Ovary (tissue), 9 donors: ENCODE results near the gene MAP2K2. TPM values are rescaled to one million over a fixed set of nuclear protein-coding genes. Genes with fewer than 3 reads are reported as not detected.

Source experiments
- DNase-seq, 5 donors: peaks; one replicate each; pipeline ENCODE4 v3.0.0-alpha.2; 2019 to 2020
- H3K27ac ChIP-seq, 2 donors: fragments of 200-600 bp; one replicate each; pipeline versions ENCODE4 v1.5.1 to v1.8.0; 2019 to 2022
- H3K27me3 ChIP-seq: fragments of 200-600 bp; one replicate; pipeline ENCODE4 v1.8.0; 2022
- H3K36me3 ChIP-seq: fragments of 200-600 bp; sonication (generic); one replicate; pipeline ENCODE4 v1.5.1; 2019
- H3K4me1 ChIP-seq: one replicate; pipeline ENCODE4 v1.8.1; 2013; ENCODE audit warnings: mild to moderate bottlenecking, moderate library complexity; ENCODE audit not compliant: insufficient read depth
- H3K4me3 ChIP-seq: fragments of 200-600 bp; sonication (generic); one replicate; pipeline ENCODE4 v1.5.1; 2017
- H3K9me3 ChIP-seq, 2 donors: fragments of 200-600 bp in 1 of 2; sonication (generic) in 1 of 2; one replicate each; pipeline versions ENCODE4 v1.5.1 to v1.8.1; 2013 to 2019; ENCODE audit warnings: mild to moderate bottlenecking in 1 of 2, moderate library complexity in 1 of 2
- EP300 ChIP-seq: sonication (generic); formaldehyde crosslinking; IDR thresholded peaks from one replicate; pipeline ENCODE4 v1.6.1; 2017; ENCODE audit warnings: antibody characterized with exemption
- POLR2A ChIP-seq: fragments of 450-650 bp; IDR thresholded peaks from one replicate; pipeline ENCODE4 v1.6.1; 2017; ENCODE audit warnings: antibody characterized with exemption, mild to moderate bottlenecking, moderate library complexity
- WGBS, 3 donors: extraction: QIAGEN DNeasy Blood & Tissue Kit in 1 of 3; methylation state at CpG; one replicate each; pipeline versions ENCODE4 v1.1.5 to v1.1.7; 2013 to 2017; 5-methylcytosine and 5-hydroxymethylcytosine counted together
- intact Hi-C, 4 donors: fragments of 100-400 bp; cut with DNase I; formaldehyde crosslinking; loops; one replicate each; pipeline versions ENCODE4 v1.11.0 to v1.15.1; 2022 to 2023
- polyA plus RNA-seq, 2 donors: library from polyadenylated mRNA; stranded (reverse); fragments of 200-250 nt in 1 of 2; fragments of 350-450 nt in 1 of 2; fragmentation: Illumina TruSeq in 1 of 2; extraction: RNeasy Lipid Tissue Mini Kit (QIAGEN cat#74804) in 1 of 2; gene quantifications; one replicate each; pipeline ENCODE4 v1.2.3, GENCODE V29; 2013 to 2014
- total RNA-seq, 7 donors: library from RNA; depleted of rRNA in 2 of 7; stranded (reverse); fragments of >200 nt in 2 of 7; fragmentation: NEBNext Ultra II Directional in 3 of 7; extraction: Animal tissue kit (Norgen Biotek cat#: 25700) in 3 of 7; gene quantifications; one replicate each; pipeline versions ENCODE4 v1.1.0 to v1.2.4, GENCODE V29; 2016 to 2023
- TF ChIP-seq, protein P1 (sequence below), 3 donors: fragments of 450-650 bp in 2 of 3; fragments of 200-600 bp in 1 of 3; IDR thresholded peaks; one replicate each; pipeline versions ENCODE4 v1.5.1 to v1.8.0; 2016 to 2022; ENCODE audit warnings: antibody characterized with exemption in 3 of 3, mild to moderate bottlenecking in 1 of 3
- donor health status: DM: no; HTN: no; CAD: no; lungs with moderate emphysema.
- donor health status: DM: no; HTN: no; CAD: no.
- donor health status: Bipolar disorder and iron deficiency.
- donor health status: DM: yes; HTN: yes; CAD: no.
- donor health status: DM: no; HTN: no; CAD: no.
- donor health status: DM: yes; HTN: yes; CAD: no.

The MAP2K2 gene
- total and polyA plus RNA-seq, 9 donors = 39.9 to 136 (median 116) TPM

DNA sequence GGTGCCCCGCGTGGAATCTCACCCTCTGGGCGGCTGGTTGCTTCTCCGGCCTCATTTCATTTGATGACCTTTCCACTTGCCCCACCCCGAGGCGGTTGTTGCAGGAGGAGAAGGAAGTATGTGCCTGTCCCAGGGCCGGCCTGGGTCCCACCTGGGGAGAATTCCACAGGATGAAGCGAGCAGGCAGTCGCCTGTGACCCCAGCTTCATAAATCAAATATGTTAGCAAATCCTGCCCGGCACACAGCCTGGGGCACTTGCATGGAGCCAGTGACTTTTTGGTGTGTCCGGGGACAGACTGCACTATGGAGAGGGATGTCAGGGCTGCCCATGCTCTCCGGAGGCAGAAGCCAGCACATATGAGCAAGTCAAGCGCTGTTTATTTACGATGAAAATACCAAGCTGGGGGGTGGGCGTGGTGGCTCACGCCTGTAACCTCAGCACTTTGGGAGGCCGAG is 37.5 kb downstream of the MAP2K2 start:
- 31 to 35% (median 32%) methylated on average over 17 of the region's 17 CpGs for WGBS, 3 donors
- Histone ChIP-seq H3K4me1 (peaks cover 3% of the 10 kb centered on the region), H3K9me3 (no peaks in the 10 kb centered on the region), H3K36me3 (no peaks in the 10 kb centered on the region), H3K4me3 (no peak overlapping the region), H3K27ac (no peak overlapping the region), H3K27me3 (no peaks in the 10 kb centered on the region)
- TF ChIP-seq EP300 (no peak), POLR2A (no peak)
- TF ChIP-seq, protein P1, sequence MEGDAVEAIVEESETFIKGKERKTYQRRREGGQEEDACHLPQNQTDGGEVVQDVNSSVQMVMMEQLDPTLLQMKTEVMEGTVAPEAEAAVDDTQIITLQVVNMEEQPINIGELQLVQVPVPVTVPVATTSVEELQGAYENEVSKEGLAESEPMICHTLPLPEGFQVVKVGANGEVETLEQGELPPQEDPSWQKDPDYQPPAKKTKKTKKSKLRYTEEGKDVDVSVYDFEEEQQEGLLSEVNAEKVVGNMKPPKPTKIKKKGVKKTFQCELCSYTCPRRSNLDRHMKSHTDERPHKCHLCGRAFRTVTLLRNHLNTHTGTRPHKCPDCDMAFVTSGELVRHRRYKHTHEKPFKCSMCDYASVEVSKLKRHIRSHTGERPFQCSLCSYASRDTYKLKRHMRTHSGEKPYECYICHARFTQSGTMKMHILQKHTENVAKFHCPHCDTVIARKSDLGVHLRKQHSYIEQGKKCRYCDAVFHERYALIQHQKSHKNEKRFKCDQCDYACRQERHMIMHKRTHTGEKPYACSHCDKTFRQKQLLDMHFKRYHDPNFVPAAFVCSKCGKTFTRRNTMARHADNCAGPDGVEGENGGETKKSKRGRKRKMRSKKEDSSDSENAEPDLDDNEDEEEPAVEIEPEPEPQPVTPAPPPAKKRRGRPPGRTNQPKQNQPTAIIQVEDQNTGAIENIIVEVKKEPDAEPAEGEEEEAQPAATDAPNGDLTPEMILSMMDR (IDR thresholded peaks at IDR 0.05) = no peak
- no peak for DNase-seq
- intact Hi-C loops = no loop called here

DNA sequence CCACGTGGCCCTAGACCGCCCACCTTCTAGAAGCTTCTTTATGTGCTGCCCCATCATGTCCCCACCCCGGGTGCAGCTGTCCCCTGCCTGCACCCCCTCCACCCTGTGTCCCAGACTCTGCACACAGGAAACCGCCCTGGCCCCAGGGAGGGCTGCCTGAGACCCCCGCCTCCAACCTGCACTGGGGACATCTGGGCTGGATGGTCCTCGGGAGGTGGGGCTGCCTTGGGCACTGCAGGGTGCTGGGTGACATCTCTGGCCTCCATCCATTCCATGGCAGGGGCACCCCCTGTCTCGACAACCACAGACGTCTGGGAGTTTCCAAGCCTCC is 39.4 kb downstream of the MAP2K2 start:
- no peaks in the 10 kb centered on the region for H3K27me3 ChIP-seq
- H3K27ac ChIP-seq = no peak overlapping the region
- no peak for DNase-seq

DNA sequence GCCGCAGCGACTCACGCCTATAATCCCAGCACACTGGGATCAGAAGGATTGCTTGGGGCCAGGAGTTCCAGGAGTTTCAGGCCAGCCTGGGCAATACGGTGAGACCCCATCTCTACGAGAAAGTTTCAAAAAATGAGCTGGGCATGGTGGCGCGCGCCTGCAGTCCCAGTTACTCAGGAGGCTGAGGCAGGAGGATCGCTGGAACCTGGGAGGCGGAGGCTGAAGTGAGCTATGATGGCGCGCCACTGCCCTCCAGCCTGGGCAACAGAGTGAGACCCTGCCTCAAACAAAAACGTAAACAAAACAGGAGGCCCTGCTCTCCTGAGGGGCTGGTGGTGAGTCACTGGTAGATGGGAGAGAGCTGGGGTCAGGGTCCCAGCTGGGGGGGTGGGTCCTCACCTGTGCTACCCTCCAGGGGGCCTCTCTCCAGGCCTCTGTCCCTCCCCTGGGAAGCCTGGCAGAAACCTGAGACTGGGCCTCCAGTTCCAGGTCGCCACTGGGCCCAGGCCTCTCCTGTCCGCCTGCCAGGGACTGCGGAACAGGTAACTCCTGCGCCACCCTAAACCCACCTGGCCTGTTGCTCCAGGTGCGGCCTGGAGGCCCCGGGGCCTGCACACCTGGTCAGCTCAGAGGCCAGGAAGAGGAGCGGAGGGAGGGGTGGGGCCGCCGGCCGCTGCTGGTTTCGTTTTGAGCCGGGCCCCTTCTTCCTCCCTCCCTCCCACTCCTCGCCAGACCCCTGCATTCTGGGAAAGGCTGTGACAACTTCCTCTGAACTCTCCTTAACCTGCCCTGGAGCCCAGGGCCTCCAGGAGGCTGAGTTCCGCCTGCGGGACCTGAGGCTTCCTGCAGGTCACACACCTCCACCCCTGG is 40.0 kb downstream of the MAP2K2 start:
- Histone ChIP-seq H3K9me3 (no peaks in the 10 kb centered on the region), H3K4me1 (peaks cover 3% of the 10 kb centered on the region), H3K27ac (no peak overlapping the region), H3K36me3 (no peaks in the 10 kb centered on the region), H3K4me3 (no peak overlapping the region), H3K27me3 (no peaks in the 10 kb centered on the region)
- WGBS, 3 donors = 49 to 51% (median 51%) methylated on average over 28 of the region's 28 CpGs
- intact Hi-C loops = no loop called here
- TF ChIP-seq EP300 (no peak), POLR2A (no peak)
- TF ChIP-seq, protein P1 (IDR thresholded peaks at IDR 0.05) = no peak
- DNase-seq = peak in 4 of 5 donors; percentile 46 to 69 (median 52)

More for the DNA sequence above, 39.4 kb downstream of the MAP2K2 start:
- Histone ChIP-seq H3K4me1 (peaks cover 3% of the 10 kb centered on the region), H3K36me3 (no peaks in the 10 kb centered on the region), H3K4me3 (no peak overlapping the region), H3K9me3 (no peaks in the 10 kb centered on the region)
- TF ChIP-seq EP300 = no peak
- no peak for TF ChIP-seq POLR2A
- TF ChIP-seq, protein P1 (IDR thresholded peaks at IDR 0.05) = no peak
- intact Hi-C loops = no loop called here
- 59 to 60% (median 60%) methylated on average over 8 of the region's 8 CpGs for WGBS, 3 donors

DNA sequence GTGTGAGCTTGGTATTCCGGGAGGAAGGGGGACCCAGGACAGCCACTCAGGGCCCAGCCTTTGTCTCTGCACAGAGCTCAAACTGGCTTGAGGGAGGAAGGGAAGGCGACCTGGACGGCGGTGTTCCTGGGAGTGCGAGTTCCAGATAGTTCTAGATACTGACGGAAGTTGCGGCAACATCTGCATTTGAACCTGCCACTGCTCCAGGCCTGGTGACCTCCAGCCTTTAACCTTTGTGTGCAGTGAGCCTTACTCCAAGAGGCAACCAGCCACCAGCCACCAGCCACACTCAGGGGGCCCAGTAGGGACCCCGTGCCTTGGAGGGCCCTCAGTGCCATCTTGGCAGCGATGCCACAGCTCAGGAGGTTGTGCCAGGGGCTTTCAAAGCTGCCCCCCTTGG is 41.8 kb downstream of the MAP2K2 start:
- Histone ChIP-seq H3K36me3 (no peaks in the 10 kb centered on the region), H3K4me3 (no peak overlapping the region), H3K27me3 (no peaks in the 10 kb centered on the region), H3K9me3 (no peaks in the 10 kb centered on the region), H3K27ac (no peak overlapping the region), H3K4me1 (peaks cover 7% of the 10 kb centered on the region)
- DNase-seq = no peak
- WGBS, 3 donors = 72 to 84% (median 82%) methylated on average over 9 of the region's 9 CpGs
- intact Hi-C loops = no loop called here
- TF ChIP-seq, protein P1 (IDR thresholded peaks at IDR 0.05) = no peak
- TF ChIP-seq EP300 (no peak), POLR2A (no peak)
